Measurements from ENCODE around the gene SDR42E1. TPM values are rescaled to one million over a fixed set of nuclear protein-coding genes. Genes with fewer than 3 reads are reported as not detected.

Gene SDR42E1
- total RNA-seq, 1 donor from 2014 or later, result 23.2 TPM

DNA sequence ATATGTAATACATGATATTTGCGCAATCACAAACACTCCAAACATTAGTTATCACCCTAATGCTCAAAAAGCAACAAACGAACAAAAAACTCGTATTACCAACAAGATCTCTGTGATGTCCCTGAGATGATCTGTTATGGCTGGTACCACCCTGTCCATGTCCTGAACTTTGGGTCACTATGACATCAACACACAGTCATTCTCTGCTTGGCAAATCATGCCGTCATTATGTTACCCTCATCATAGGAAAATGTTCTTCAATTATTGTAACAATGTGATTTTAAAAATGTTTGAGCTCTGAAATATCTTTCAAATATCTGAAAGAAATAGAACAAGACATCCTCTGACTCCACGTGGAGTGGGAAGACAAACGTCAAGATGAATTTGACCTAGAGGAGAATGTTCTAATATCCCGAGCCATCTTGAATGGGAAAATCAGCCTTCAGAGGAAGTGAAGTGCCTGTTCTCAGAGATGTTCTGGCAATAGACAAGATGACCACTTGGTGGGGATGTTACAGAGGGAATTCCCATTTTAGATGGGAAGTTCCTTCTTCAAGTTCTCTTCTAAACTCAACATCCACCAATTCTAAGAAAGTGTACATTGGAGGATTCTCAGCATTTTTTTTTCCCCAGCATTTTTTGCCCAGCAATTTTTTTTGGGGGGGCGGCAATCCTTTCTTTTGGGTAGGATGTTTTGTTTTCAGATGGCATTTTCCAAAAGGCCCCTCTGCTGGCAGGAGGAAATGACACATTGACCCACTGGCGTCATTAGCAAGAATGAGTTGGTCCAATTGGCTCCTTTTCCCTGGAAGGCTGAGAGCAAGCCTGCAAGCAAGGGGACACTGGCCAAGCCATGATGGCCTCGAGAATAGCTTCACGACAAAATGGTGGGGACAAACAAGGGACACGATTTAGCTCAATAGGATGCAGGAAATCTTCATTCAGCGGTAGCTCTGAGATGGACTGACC, 20.1 kb upstream of the SDR42E1 start:
- H3K36me3 ChIP-seq (ENCODE audit: control insufficient read depth, insufficient read depth, low read length), result no peaks in the 10 kb centered on the region
- no peaks in the 10 kb centered on the region for H3K27me3 ChIP-seq (ENCODE audit: control insufficient read depth, insufficient read depth, low read length)
- H3K4me3 ChIP-seq (ENCODE audit: low read depth, low read length), result no peak overlapping the region
- FAIRE-seq (no peak), DNase-seq (ENCODE audit: low read depth) (peak; percentile 80)
- TF ChIP-seq, protein P1, sequence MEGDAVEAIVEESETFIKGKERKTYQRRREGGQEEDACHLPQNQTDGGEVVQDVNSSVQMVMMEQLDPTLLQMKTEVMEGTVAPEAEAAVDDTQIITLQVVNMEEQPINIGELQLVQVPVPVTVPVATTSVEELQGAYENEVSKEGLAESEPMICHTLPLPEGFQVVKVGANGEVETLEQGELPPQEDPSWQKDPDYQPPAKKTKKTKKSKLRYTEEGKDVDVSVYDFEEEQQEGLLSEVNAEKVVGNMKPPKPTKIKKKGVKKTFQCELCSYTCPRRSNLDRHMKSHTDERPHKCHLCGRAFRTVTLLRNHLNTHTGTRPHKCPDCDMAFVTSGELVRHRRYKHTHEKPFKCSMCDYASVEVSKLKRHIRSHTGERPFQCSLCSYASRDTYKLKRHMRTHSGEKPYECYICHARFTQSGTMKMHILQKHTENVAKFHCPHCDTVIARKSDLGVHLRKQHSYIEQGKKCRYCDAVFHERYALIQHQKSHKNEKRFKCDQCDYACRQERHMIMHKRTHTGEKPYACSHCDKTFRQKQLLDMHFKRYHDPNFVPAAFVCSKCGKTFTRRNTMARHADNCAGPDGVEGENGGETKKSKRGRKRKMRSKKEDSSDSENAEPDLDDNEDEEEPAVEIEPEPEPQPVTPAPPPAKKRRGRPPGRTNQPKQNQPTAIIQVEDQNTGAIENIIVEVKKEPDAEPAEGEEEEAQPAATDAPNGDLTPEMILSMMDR (IDR thresholded peaks at IDR 0.05; ENCODE audit: insufficient read depth, low read length, severe bottlenecking), result peak; percentile 62

DNA sequence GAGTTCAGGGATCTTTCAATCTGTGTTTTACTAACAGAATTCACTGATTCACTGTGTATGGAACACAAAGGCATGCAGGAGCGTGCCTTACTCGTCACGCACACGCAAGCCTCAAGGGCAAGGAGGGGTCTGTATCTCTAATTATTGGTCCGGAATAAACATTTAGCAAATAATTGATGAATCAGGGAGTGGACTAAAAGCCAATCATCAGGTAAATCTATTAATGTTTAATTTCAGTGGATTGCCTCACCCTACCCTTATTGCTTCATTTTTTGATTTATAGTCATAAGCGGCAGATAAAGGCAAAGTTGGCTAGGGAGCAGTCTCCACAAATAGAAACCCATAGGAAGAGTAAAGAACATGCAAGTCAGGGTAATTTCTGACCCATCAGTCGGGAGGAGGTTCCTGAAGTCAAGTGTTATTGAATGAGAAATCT, 16.4 kb upstream of the SDR42E1 start:
- no peak for FAIRE-seq
- DNase-seq (ENCODE audit: low read depth), result peak; percentile 82
- Histone ChIP-seq H3K36me3 (ENCODE audit: control insufficient read depth, insufficient read depth, low read length) (no peaks in the 10 kb centered on the region), H3K4me3 (ENCODE audit: low read depth, low read length) (no peak overlapping the region), H3K27me3 (ENCODE audit: control insufficient read depth, insufficient read depth, low read length) (no peaks in the 10 kb centered on the region)
- TF ChIP-seq, protein P1 (IDR thresholded peaks at IDR 0.05; ENCODE audit: insufficient read depth, low read length, severe bottlenecking), result no peak

DNA sequence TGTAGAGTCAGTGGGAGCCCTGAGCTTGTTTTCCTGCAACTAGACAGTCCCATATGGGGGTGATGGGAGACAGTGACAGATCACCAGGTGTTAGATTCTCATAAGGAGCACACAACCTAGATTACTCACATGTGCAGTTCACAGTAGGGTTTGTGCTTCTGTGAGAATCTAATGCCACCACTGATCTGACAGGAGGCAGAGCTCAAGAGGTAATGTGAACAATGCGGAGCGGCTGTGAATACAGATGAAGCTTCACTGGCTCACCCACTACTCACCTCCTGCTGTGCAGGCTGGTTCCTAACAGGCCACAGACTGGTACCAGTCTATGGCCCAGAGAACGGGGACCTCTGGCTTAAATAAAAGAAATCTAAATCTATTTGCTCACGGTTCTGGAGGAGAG, 13.6 kb upstream of the SDR42E1 start:
- no peaks in the 10 kb centered on the region for H3K27me3 ChIP-seq (ENCODE audit: control insufficient read depth, insufficient read depth, low read length)
- DNase-seq (ENCODE audit: low read depth) (no peak), FAIRE-seq (no peak)
- no peak overlapping the region for H3K4me3 ChIP-seq (ENCODE audit: low read depth, low read length)
- TF ChIP-seq, protein P1 (IDR thresholded peaks at IDR 0.05; ENCODE audit: insufficient read depth, low read length, severe bottlenecking), result no peak
- no peaks in the 10 kb centered on the region for H3K36me3 ChIP-seq (ENCODE audit: control insufficient read depth, insufficient read depth, low read length)

DNA sequence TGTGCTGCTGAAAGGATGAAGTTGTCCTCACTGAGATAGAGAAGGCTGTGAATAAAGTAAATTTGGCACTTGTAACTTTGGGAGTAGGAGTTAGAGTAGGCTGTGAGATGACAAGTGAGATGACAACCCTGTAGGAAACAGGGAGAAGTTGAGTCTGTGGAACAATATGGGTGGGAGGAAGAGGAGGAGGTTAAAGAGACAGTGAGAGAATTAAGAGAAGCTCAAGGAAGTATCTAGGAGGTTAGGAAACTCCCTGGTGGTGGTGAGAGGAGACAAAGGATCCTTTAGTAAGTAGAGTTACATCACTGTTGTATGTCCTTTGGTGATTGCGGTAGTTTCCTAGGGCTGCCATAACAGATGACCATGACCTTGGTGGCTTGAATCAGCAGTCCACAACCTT, 13.0 kb upstream of the SDR42E1 start:
- TF ChIP-seq, protein P1 (IDR thresholded peaks at IDR 0.05; ENCODE audit: insufficient read depth, low read length, severe bottlenecking), result no peak
- DNase-seq (ENCODE audit: low read depth) (no peak), FAIRE-seq (peak; percentile 70)
- Histone ChIP-seq H3K4me3 (ENCODE audit: low read depth, low read length) (no peak overlapping the region), H3K27me3 (ENCODE audit: control insufficient read depth, insufficient read depth, low read length) (peaks cover 3% of the 10 kb centered on the region), H3K36me3 (ENCODE audit: control insufficient read depth, insufficient read depth, low read length) (no peaks in the 10 kb centered on the region)

DNA sequence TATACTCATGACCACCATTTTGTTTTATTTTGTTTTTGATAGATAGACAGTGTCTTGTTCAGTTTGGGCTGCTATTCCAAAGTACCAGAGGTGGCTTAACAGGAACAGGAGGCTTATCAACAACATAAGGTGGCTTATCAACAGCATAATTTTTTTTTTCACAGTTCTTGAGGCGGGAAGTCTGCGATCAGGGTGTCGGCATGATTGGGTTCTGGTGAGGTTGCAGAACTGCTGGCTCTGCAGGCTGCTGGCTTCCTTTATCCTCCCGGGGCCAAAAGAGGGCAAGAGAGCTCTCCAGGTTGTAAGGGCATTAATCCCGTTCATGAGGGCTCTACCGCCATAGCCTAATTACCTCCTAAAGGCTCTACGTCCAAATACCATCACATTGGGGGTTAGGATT, 11.9 kb upstream of the SDR42E1 start:
- FAIRE-seq, result no peak
- no peak for DNase-seq (ENCODE audit: low read depth)
- Histone ChIP-seq H3K36me3 (ENCODE audit: control insufficient read depth, insufficient read depth, low read length) (no peaks in the 10 kb centered on the region), H3K27me3 (ENCODE audit: control insufficient read depth, insufficient read depth, low read length) (peaks cover 3% of the 10 kb centered on the region), H3K4me3 (ENCODE audit: low read depth, low read length) (no peak overlapping the region)
- TF ChIP-seq, protein P1 (IDR thresholded peaks at IDR 0.05; ENCODE audit: insufficient read depth, low read length, severe bottlenecking), result no peak

All from bronchial epithelial cell (primary cell).